Suppressor macrophage treated with lipopolysaccharide for 1 hour (primary cell): ENCODE results near the gene SLC29A3.
"Not testable (repeated sequence)": the region's sequence is repeated elsewhere in the genome, so short reads cannot be mapped to it uniquely, and the experiment has no call there.

ENCODE experiments used
- DNase-seq, 3 donors: peaks; one replicate each; pipeline ENCODE4 v3.0.0-alpha.2; 2020 to 2022

The SLC29A3 gene

GRCh38 chr10:71319042-71319799, at the start of gene SLC29A3:
Gene SLC29A3 (plus strand): TSS chr10:71319259. CDS start chr10:71319310, 51 bp downstream.
- DNase-seq = peak; percentile 90 to 96 (median 94)

DNA sequence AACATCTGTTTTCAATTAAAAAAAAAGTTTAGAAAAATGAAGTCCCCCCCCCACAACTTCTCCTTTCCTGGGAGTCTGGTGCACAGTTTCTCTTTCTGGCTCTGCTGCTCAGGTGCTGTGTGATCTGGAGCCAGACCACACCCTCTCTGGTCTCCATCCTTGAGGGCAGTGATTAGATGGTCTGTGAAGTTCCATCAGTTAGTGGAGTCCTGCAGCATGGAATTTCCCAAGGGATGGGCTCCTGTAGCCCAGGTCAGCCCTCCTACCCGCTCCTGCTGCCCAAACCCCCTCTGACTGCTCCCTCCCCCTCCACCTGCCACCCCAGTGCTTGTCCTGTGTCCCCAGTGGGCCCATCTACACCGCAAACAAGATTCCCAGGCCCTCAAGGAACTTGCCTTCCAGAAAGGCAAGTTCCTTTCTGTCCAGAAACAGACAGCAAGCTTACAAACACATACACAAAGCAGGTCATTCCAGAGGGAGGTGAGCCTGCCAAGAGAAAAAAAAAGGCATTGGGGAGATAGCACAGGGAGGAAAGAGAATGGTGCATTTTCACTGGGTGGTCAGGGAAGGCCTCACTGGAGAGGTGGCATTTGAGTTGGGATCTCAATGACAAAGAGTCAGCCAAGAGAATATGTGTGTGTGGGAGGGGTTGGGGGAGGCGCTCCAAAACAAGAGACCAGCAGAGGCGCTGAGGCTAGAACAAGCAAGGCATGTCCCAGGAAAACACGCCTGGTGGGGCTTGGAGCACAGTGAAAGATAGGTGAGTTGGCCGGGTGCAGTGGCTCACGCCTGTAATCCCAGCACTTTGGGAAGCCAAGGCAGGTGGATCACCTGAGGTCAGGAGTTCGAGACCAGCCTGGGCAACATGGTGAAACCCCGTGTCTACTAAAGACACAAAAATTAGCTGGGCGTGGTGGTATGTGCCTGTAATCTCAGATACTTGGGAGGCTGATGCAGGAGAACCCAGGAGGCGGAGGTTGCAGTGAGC, 49.5 kb upstream of the SLC29A3 start:
- DNase-seq = no peak

- peak; percentile 76 to 84 (median 83) for DNase-seq
These were observed 48.5 kb upstream of the SLC29A3 start for GRCh38 chr10:71270301-71271220.

DNA sequence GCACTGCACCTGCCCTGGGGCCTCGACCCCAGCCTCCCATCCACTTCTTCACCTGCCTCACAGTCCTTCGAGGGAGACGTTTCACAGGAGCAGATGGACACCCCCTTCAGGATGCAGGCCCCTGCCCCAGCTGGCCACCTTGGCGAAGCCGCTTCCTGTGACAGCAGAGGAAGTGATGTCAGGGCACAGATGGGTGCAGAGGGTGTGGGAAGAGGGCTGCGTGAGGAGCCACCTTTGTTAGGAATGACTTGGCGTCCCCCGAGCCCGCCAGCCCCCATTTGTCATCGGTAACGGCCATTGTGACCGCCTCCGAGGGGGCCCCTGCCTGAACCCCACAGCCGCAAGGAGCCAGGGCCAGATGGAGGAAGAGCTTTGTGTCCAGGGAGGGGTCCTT, 47.4 kb upstream of the SLC29A3 start:
- no peak for DNase-seq

- peak; percentile 43 to 59 (median 51) for DNase-seq
These were observed 46.8 kb upstream of the SLC29A3 start for GRCh38 chr10:71272056-71272771.

- not testable (repeated sequence) for DNase-seq
These were observed 46.1 kb upstream of the SLC29A3 start for GRCh38 chr10:71272974-71273373.

DNA sequence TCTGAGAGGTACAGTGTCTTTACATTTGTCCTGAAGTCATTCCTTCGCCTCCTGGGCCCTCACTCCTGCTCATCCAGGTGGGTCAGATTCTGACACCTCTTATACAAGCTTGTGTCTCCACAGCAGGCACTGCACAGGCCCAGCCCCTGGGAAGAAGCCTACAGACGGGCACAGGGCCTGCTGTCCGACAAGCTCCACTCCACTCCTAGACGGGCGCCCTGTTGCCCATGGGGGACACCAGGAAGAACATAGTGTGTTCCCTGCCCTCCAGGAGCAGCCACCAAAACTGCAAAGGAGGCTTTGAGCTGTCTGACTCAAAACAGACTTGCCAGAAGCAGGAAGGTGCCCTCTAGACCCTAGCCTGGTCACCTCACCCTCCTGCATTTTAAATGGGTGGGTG, 45.6 kb upstream of the SLC29A3 start:
- no peak for DNase-seq

- DNase-seq = peak in 1 of 3 donors; percentile 30
These were observed 43.9 kb upstream of the SLC29A3 start for GRCh38 chr10:71274901-71275796.

GRCh38 chr10:71276873-71277272, 42.2 kb upstream of the SLC29A3 start:
- DNase-seq = no peak

DNA sequence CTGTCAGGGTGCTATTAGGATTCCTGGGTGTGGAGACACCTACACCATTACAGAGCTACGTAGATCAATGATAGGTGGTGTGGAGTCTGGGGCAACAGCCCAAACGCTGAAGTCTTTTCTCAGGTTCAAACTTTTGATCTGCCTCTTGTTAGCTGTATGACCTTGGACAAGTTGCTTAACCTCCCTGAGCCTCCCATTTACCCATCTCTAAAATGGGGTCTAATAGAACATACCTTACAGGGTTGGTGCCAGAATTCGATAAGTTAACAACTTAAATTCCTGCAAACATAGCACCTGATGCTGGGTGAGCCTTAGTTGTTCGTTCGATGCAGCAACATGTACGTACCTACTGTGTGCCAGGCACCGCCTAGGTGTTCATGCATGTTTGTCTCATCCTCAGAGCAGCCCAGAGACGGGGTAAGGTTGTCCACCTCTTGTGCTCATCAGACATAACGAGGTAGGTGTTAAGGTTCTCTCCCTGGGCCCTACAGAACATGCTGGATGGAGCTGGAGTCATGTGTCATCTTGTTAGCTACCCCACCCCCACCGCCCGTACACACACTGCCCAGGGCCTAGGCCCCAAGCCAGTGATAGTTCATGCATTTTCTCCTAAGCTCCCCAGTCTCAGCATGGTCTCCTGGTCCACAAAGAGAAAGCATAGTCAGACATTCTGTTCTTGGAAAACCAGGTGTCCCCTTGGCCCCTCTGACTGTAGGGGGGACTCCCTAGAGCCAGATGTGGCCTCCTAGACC, 41.0 kb upstream of the SLC29A3 start:
- DNase-seq = no peak

DNA sequence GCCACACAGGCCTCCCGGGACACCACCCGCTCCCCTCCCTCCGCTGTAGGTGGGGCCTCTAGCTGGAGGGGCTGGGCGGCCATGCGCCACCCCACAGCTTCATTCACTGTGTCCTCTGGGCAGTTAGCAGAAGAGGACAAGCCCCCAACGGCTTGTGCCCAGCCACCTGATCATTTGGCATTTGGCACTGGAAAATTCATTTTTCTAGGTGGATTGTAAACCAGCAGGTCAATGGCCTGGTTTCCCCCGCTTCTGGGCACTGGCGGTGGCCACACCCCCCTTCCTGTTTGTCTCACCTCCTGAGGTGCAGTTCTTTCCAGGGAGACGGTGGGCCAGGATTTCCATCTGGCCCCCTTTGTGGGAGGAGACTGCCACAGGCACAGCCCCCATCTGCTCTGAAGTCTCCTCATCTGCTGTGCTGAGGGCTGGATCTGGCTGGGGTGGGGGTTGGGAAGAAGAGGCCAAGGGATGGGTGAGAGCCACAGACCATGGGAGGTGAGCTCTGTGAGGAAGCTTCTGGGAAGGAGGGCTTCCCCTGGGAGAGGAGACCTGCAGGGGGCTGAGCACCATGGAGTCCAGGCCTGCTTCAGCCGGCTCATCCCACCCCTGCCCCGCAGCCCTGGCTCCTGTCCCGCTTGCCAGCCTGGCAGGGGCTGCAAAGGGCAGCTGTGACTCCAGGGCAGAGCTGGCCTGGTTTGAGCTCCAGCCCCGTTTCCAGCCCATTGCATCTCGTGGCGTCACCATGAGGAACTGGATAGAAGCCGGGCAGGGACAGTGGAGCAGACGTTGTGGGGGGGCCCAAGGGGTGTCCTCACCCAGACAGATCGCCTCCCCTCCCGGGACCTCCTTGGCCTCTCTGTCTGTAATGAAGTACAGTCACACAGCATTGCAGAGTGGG, 40.1 kb upstream of the SLC29A3 start:
- DNase-seq = no peak

- no peak for DNase-seq
These were observed 39.4 kb upstream of the SLC29A3 start for GRCh38 chr10:71279590-71280170.

DNA sequence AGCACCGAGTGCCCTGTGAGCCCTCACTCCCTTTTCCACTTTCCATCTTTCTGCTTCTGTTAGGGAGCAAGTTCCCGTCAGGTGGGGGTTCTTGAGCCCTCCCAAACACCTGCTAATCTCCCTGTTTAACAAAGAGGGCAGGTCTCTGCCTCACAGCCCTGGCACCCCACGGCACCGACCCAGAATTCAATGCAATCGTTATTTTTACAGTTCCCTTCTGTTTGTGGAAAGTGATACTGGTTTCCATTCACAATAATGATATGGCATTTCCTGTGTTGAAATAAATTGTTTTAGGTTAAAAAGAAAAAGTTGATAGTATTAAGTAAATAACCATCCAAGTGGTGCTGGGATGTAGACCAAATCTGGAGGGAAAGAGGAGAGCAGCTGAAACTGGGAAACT, 38.8 kb upstream of the SLC29A3 start:
- no peak for DNase-seq

- no peak for DNase-seq
These were observed 38.2 kb upstream of the SLC29A3 start for GRCh38 chr10:71280825-71281224.

- DNase-seq = no peak
These were observed 37.3 kb upstream of the SLC29A3 start for GRCh38 chr10:71281646-71282322.

- DNase-seq = no peak
These were observed 36.8 kb upstream of the SLC29A3 start for GRCh38 chr10:71282323-71282680.

GRCh38 chr10:71283410-71283809, 35.6 kb upstream of the SLC29A3 start:
- DNase-seq = no peak

- DNase-seq = no peak
These were observed 35.2 kb upstream of the SLC29A3 start for GRCh38 chr10:71283876-71284275.
